Dermis lymphatic vessel endothelial cell (primary cell): ENCODE data around the gene MOCS2. TPM values are rescaled to one million over a fixed set of nuclear protein-coding genes. Genes with fewer than 3 reads are reported as not detected.

Source experiments
- total RNA-seq: library from RNA; depleted of rRNA; stranded (reverse); fragments of >200 nt; gene quantifications from 2 replicates; pipeline ENCODE4 v1.2.1, GENCODE V29; 2014

The MOCS2 gene, protein sequence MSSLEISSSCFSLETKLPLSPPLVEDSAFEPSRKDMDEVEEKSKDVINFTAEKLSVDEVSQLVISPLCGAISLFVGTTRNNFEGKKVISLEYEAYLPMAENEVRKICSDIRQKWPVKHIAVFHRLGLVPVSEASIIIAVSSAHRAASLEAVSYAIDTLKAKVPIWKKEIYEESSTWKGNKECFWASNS
- total RNA-seq = 21.5 and 27.1 TPM in 2 replicates

DNA sequence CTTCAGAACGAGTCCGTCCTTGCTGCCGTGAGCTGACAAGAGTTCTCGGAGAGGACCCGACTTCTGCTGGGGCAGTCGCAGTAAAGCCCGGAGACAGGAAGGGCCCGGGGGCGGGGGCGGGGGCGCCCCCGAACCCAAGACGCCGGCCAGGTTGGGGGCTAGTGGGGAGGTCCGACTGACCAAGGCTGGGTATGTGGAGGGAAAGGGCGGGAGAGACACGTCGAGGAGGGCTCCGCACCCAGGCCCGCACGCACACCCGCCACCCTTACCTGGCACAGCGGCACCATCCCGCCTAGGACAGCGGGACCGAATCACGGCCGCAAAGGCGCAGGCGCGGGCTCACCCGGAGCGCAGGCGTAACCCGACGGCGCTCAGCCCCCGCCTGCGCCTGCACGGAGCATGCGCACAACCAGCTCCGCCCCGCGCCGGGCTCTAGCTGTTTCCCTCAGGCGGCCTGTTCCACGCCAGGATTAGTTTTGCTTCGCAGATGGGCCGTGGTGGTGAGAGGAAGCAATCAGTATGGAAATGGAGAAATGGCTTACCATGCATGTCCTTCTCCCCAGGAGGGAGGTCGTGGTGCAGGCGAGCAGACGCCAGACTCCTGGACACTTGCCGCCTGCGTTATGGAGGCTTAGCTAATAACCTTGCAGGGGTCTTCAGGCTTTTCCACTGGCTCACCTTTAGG is at the start of gene MOCS2:
TSS of gene MOCS2 (minus strand) at position 315 of the 685 bp plus-strand sequence. CDS start 2,583 bp downstream, outside the sequence.

Other genes with a start within 250 kb of the MOCS2 start
- gene ITGA2, start 120.4 kb downstream of the MOCS2 start, total RNA-seq = 26.0 and 73.1 TPM in 2 replicates